HCT116 (cell line): ENCODE data around the gene GPHN. TPM values are rescaled to one million over a fixed set of nuclear protein-coding genes. Genes with fewer than 3 reads are reported as not detected.
A peak's percentile ranks its signal among the peaks of the same experiment; 100 is the strongest.

Experiments used
- ATAC-seq: fragments of 200-7000 bp; cut with Tn5 transposase; 2 replicates; pipeline ENCODE4 v1.9.1; 2020; ENCODE audit warnings: mild to moderate bottlenecking, moderate library complexity
- BruUV-seq: library from RNA; stranded (reverse); fragments of 400-500 nt; replicated peaks from 2 replicates; lab custom pipeline; 2021; lab: Mats Ljungman, UMichigan
- CTCF ChIA-PET: fragments of 300-600 bp; sonication (Branson Sonifier 250); formaldehyde crosslinking; loops from one replicate; lab custom pipeline; 2021; ENCODE audit warnings: antibody characterized with exemption; lab: Charles Lee
- POLR2A ChIA-PET: fragments of 300-600, 350-600 bp; sonication (Branson Sonifier 250); formaldehyde crosslinking; loops from one replicate; lab custom pipeline; 2021; ENCODE audit warnings: antibody characterized with exemption; lab: Charles Lee
- RAD21 ChIA-PET, 2 experiments: fragments of 300-600 bp; sonication (Branson Sonifier 250); formaldehyde crosslinking; loops; one replicate each; lab custom pipeline; 2023; ENCODE audit warnings: low total read pairs in 2 of 2; ENCODE audit not compliant: uncharacterized antibody in 2 of 2, unreplicated experiment in 2 of 2, low non-redundant PET in 1 of 2; lab: Charles Lee
- DNase-seq: peaks from one replicate; pipeline ENCODE4 v3.0.0-alpha.2; 2010; ENCODE audit warnings: low read depth, low spot score
- H2AFZ ChIP-seq: fragments of 200-600 bp; shearing (Covaris generic), sonication (generic); 2 replicates; pipeline ENCODE4 v1.6.1; 2017; ENCODE audit warnings: low read depth, mixed run types, mixed read lengths, antibody characterized with exemption, low read length; ENCODE audit not compliant: poor library complexity, severe bottlenecking
- H3K27ac ChIP-seq: 2 replicates; pipeline ENCODE4 v1.5.1; 2012; ENCODE audit warnings: low read depth, low read length
- H3K27me3 ChIP-seq: fragments of 200-600 bp; sonication (generic); 2 replicates; pipeline ENCODE4 v1.6.1; 2016; ENCODE audit warnings: mixed run types, low read length, mixed read lengths; ENCODE audit not compliant: insufficient read depth
- H3K36me3 ChIP-seq, 2 experiments: fragments of 200-500 bp in 1 of 2; fragments of 200-600 bp in 1 of 2; sonication (Bioruptor generic) in 1 of 2; sonication (generic) in 1 of 2; 2 replicates each; pipeline versions ENCODE4 v1.5.1 to v1.6.1; 2014 to 2016; ENCODE audit warnings: low read length in 2 of 2, inconsistent platforms in 1 of 2, mixed read lengths in 1 of 2, mixed run types in 1 of 2; ENCODE audit not compliant: insufficient read depth in 2 of 2, control insufficient read depth in 1 of 2
- H3K4me1 ChIP-seq, 2 experiments: fragments of 200-600 bp in 1 of 2; sonication (generic) in 1 of 2; 2 replicates each; pipeline versions ENCODE4 v1.5.1 to v1.6.1; 2012 to 2017; ENCODE audit warnings: low read length in 2 of 2, inconsistent platforms in 1 of 2, mild to moderate bottlenecking in 1 of 2, mixed read lengths in 1 of 2, mixed run types in 1 of 2, moderate library complexity in 1 of 2; ENCODE audit not compliant: insufficient read depth in 2 of 2, control insufficient read depth in 1 of 2
- H3K4me2 ChIP-seq: fragments of 200-600 bp; sonication (generic); 2 replicates; pipeline ENCODE4 v1.6.1; 2017; ENCODE audit warnings: mixed run types, low read length, mixed read lengths
- H3K4me3 ChIP-seq, 2 experiments: fragments of 200-600 bp in 1 of 2; sonication (generic) in 1 of 2; replicated peaks in 1 of 2; 2 replicates each; pipeline ENCODE4 v1.5.1; 2011 to 2016; ENCODE audit warnings: low read length in 2 of 2, control low read depth in 1 of 2, low read depth in 1 of 2, mild to moderate bottlenecking in 1 of 2, mixed read lengths in 1 of 2, mixed run types in 1 of 2
- H3K79me2 ChIP-seq: fragments of 200-600 bp; sonication (generic); 2 replicates; pipeline ENCODE4 v1.6.1; 2017; ENCODE audit warnings: mild to moderate bottlenecking, mixed run types, low read length, moderate library complexity, mixed read lengths; ENCODE audit not compliant: insufficient read depth
- H3K9ac ChIP-seq: fragments of 200-600 bp; sonication (generic); 2 replicates; pipeline ENCODE4 v1.6.1; 2016; ENCODE audit warnings: low read length, mixed read lengths
- H3K9me2 ChIP-seq: fragments of 200-600 bp; sonication (generic), shearing (Covaris generic); 2 replicates; pipeline ENCODE4 v1.6.1; 2017; ENCODE audit warnings: mixed run types, mild to moderate bottlenecking, moderate library complexity; ENCODE audit not compliant: insufficient read depth
- H3K9me3 ChIP-seq, 2 experiments: fragments of 200-500 bp in 1 of 2; fragments of 200-600 bp in 1 of 2; sonication (Bioruptor generic) in 1 of 2; sonication (generic) in 1 of 2; 2 replicates each; pipeline ENCODE4 v1.6.1; 2014 to 2017; ENCODE audit warnings: low read length in 2 of 2, mixed read lengths in 2 of 2, inconsistent platforms in 1 of 2, low read depth in 1 of 2, mild to moderate bottlenecking in 1 of 2, mixed run types in 1 of 2, moderate library complexity in 1 of 2; ENCODE audit not compliant: control insufficient read depth in 1 of 2, insufficient read depth in 1 of 2
- H4K20me1 ChIP-seq: fragments of 200-600 bp; sonication (generic), shearing (Covaris generic); 2 replicates; pipeline ENCODE4 v1.6.1; 2017; ENCODE audit warnings: mixed run types, mild to moderate bottlenecking, moderate library complexity; ENCODE audit not compliant: insufficient read depth
- CBX3 ChIP-seq: IDR thresholded peaks from 2 replicates; pipeline ENCODE4 v1.6.1; 2012; ENCODE audit warnings: low read depth
- CEBPB ChIP-seq: IDR thresholded peaks from 2 replicates; pipeline ENCODE4 v1.6.1; 2012; ENCODE audit warnings: low read depth
- EGR1 ChIP-seq: IDR thresholded peaks from 2 replicates; pipeline ENCODE4 v1.6.1; 2012; ENCODE audit warnings: low read depth
- EZH2 ChIP-seq: fragments of 200-600 bp; sonication (generic); IDR thresholded peaks from 2 replicates; pipeline ENCODE4 v1.6.1; 2017; ENCODE audit warnings: antibody characterized with exemption, mixed run types
- JUND ChIP-seq: IDR thresholded peaks from 2 replicates; pipeline ENCODE4 v1.6.1; 2012
- POLR2A ChIP-seq: IDR thresholded peaks from 2 replicates; pipeline ENCODE4 v1.7.0; 2011; ENCODE audit warnings: borderline replicate concordance; ENCODE audit not compliant: insufficient read depth, insufficient read length; ENCODE audit errors: extremely low read depth
- POLR2AphosphoS5 ChIP-seq: IDR thresholded peaks from 2 replicates; pipeline ENCODE4 v1.6.1; 2011; ENCODE audit warnings: mild to moderate bottlenecking, low read depth, low read length, moderate library complexity
- RAD21 ChIP-seq: IDR thresholded peaks from 2 replicates; pipeline ENCODE4 v1.6.1; 2012; ENCODE audit warnings: low read depth, mild to moderate bottlenecking
- SIN3A ChIP-seq: IDR thresholded peaks from 2 replicates; pipeline ENCODE4 v1.6.1; 2012; ENCODE audit warnings: low read depth
- SP1 ChIP-seq: IDR thresholded peaks from 2 replicates; pipeline ENCODE4 v1.6.1; 2012; ENCODE audit warnings: low read depth
- SRF ChIP-seq: IDR thresholded peaks from 2 replicates; pipeline ENCODE4 v1.6.1; 2012; ENCODE audit warnings: low read depth
- TCF7L2 ChIP-seq: IDR thresholded peaks from 2 replicates; pipeline ENCODE4 v1.7.0; 2011; ENCODE audit warnings: borderline replicate concordance, inconsistent platforms; ENCODE audit not compliant: insufficient read depth, insufficient read length; ENCODE audit errors: extremely low read depth
- YY1 ChIP-seq: IDR thresholded peaks from 2 replicates; pipeline ENCODE4 v1.6.1; 2011; ENCODE audit warnings: low read length, low read depth, moderate library complexity, mild to moderate bottlenecking; ENCODE audit not compliant: insufficient replicate concordance; ENCODE audit errors: extremely low read depth
- ZFX ChIP-seq: fragments of 450-650 bp; IDR thresholded peaks from 2 replicates; pipeline ENCODE4 v1.6.1; 2017
- ZNF274 ChIP-seq: fragments of 200-500 bp; sonication (Bioruptor generic); IDR thresholded peaks from 2 replicates; pipeline ENCODE4 v1.6.1; 2014; ENCODE audit warnings: mild to moderate bottlenecking, low read depth, low read length, inconsistent platforms
- intact Hi-C: fragments of 100-400 bp; cut with micrococcal nuclease; formaldehyde crosslinking; loops from 2 replicates; pipeline ENCODE4 v1.10.0; 2022
- total RNA-seq: library from RNA; stranded (reverse); gene quantifications from one replicate; pipeline ENCODE4 v1.2.1, GENCODE V29; 2021; ENCODE audit not compliant: unreplicated experiment
- TF ChIP-seq, protein P1 (sequence below): IDR thresholded peaks from 2 replicates; pipeline ENCODE4 v1.6.1; 2011; ENCODE audit warnings: mild to moderate bottlenecking, low read length, moderate library complexity; ENCODE audit not compliant: insufficient replicate concordance; ENCODE audit errors: extremely low read depth
- TF ChIP-seq, protein P2 (sequence below): IDR thresholded peaks from 2 replicates; pipeline ENCODE4 v1.6.1; 2012
- TF ChIP-seq, protein P3 (sequence below), 3 experiments: fragments of 200-600 bp in 1 of 3; sonication (generic) in 1 of 3; IDR thresholded peaks in 2 of 3; conservative IDR thresholded peaks in 1 of 3; 2 replicates each; pipeline ENCODE4 v1.5.1; 2012 to 2017; ENCODE audit warnings: low read depth in 2 of 3, low read length in 2 of 3, antibody characterized with exemption in 1 of 3, borderline replicate concordance in 1 of 3, control low read depth in 1 of 3, mild to moderate bottlenecking in 1 of 3, mixed read lengths in 1 of 3, mixed run types in 1 of 3, moderate library complexity in 1 of 3; ENCODE audit not compliant: insufficient read depth in 1 of 3

The GPHN gene
- total RNA-seq, 1 experiment from 2014 or later = 43.8 TPM

DNA sequence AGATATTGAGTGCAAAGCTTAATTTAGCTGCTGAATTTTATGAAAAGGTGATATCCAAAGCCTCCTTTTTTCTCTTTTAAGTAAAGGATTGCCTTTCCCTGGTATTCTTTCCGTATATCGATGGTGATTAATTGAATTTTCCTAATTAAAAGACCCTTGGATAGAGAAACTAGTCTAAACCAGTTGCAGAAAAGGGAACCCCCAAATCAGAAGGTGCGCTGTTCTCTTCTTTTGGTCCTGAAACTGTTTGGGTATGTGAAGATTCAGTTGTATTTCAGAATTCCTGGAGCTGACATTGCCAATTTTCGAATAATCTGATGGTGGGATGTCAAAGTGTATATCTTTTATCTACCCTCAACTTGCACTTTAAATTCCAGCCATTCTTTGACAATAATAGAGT is 1.9 kb downstream of the GPHN start:
- ATAC-seq (no peak), DNase-seq (no peak)
- Histone ChIP-seq H2AFZ (no peak overlapping the region), H3K4me1 (peaks cover 11 to 21% of the 10 kb centered on the region in 2 experiments; a peak in 2 of 4 replicates), H3K9me2 (no peaks in the 10 kb centered on the region), H4K20me1 (peaks cover 34% of the 10 kb centered on the region; the same call in 1 of the 2 replicates), H3K9ac (peak overlapping the region; percentile 90), H3K36me3 (no peaks in the 10 kb centered on the region), H3K27ac (no peak overlapping the region), H3K4me3 (peak overlapping the region; percentile 82 to 92), H3K79me2 (peaks cover 67% of the 10 kb centered on the region), H3K27me3 (no peaks in the 10 kb centered on the region), H3K4me2 (peak overlapping the region; percentile 91), H3K9me3 (no peaks in the 10 kb centered on the region)
- no TSS peak for BruUV-seq
- POLR2A ChIA-PET = no interaction called here
- CTCF ChIA-PET = no interaction called here
- RAD21 ChIA-PET = no interaction called here
- no peak for TF ChIP-seq CBX3
- TF ChIP-seq YY1 = no peak
- no peak for TF ChIP-seq EZH2
- no peak for TF ChIP-seq SIN3A
- TF ChIP-seq SP1 = no peak
- TF ChIP-seq ZNF274 = no peak
- no peak for TF ChIP-seq JUND
- TF ChIP-seq CEBPB = no peak
- no peak for TF ChIP-seq ZFX
- TF ChIP-seq EGR1 = no peak
- no peak for TF ChIP-seq SRF
- no peak for TF ChIP-seq TCF7L2
- TF ChIP-seq, protein P1, sequence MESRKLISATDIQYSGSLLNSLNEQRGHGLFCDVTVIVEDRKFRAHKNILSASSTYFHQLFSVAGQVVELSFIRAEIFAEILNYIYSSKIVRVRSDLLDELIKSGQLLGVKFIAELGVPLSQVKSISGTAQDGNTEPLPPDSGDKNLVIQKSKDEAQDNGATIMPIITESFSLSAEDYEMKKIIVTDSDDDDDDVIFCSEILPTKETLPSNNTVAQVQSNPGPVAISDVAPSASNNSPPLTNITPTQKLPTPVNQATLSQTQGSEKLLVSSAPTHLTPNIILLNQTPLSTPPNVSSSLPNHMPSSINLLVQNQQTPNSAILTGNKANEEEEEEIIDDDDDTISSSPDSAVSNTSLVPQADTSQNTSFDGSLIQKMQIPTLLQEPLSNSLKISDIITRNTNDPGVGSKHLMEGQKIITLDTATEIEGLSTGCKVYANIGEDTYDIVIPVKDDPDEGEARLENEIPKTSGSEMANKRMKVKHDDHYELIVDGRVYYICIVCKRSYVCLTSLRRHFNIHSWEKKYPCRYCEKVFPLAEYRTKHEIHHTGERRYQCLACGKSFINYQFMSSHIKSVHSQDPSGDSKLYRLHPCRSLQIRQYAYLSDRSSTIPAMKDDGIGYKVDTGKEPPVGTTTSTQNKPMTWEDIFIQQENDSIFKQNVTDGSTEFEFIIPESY = no peak
- no peak for TF ChIP-seq POLR2AphosphoS5
- TF ChIP-seq, protein P2, sequence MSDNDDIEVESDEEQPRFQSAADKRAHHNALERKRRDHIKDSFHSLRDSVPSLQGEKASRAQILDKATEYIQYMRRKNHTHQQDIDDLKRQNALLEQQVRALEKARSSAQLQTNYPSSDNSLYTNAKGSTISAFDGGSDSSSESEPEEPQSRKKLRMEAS = no peak
- TF ChIP-seq, protein P3, sequence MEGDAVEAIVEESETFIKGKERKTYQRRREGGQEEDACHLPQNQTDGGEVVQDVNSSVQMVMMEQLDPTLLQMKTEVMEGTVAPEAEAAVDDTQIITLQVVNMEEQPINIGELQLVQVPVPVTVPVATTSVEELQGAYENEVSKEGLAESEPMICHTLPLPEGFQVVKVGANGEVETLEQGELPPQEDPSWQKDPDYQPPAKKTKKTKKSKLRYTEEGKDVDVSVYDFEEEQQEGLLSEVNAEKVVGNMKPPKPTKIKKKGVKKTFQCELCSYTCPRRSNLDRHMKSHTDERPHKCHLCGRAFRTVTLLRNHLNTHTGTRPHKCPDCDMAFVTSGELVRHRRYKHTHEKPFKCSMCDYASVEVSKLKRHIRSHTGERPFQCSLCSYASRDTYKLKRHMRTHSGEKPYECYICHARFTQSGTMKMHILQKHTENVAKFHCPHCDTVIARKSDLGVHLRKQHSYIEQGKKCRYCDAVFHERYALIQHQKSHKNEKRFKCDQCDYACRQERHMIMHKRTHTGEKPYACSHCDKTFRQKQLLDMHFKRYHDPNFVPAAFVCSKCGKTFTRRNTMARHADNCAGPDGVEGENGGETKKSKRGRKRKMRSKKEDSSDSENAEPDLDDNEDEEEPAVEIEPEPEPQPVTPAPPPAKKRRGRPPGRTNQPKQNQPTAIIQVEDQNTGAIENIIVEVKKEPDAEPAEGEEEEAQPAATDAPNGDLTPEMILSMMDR (IDR thresholded peaks at IDR 0.05 in 2 of 3, conservative IDR thresholded peaks at IDR 0.05 in 1 of 3; ENCODE audit: borderline replicate concordance in 1 of 3, insufficient read depth in 1 of 3, low read depth in 2 of 3, low read length in 2 of 3) = no peak
- TF ChIP-seq POLR2A = no peak
- no peak for TF ChIP-seq RAD21
- intact Hi-C loops = loop anchor here (5.0 kb wide), 1 partner anchor 732 kb away; the partner anchor contains the start of gene PALS1
